Measurements from ENCODE around the gene TPX2. TPM values are rescaled to one million over a fixed set of nuclear protein-coding genes. Genes with fewer than 3 reads are reported as not detected.

Gene TPX2
- total RNA-seq, 5 donors from 2014 or later (not counting 1 experiment from before 2014, with no cell fraction given): 0.99 to 3.0 (median 1.4) TPM

DNA sequence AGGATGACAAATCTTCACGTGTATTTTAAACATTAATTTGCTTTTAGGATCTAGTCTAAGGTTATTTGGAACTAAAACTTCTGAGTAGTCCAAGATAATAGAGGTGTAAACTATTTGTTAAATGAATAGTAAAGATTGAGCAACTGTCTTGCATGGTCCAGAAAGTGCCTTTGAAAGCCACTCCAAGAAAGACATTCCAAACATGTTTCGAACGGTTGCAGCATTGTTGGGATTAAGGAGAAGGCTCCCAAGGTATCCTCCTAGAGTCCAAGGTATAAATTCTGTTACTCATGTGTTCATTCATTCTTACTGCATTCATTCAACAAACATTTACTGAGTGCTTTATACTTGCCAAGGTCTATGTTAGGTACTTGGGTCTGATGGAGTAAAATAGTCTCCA, 51.3 kb downstream of the TPX2 start:
- no peaks in the 10 kb centered on the region for H3K27me3 ChIP-seq (replicated peaks in 1 of 2; ENCODE audit: control insufficient read depth in 2 of 2, extremely low read depth in 1 of 2, insufficient read depth in 2 of 2, low read length in 1 of 2)
- CTCF ChIA-PET: no interaction called here
- no peaks in the 10 kb centered on the region for H3K36me3 ChIP-seq (ENCODE audit: control insufficient read depth in 2 of 2, extremely low read depth in 1 of 2, insufficient read depth in 1 of 2, low read length in 1 of 2)
- H3K9me3 ChIP-seq: no peaks in the 10 kb centered on the region
- H3K4me3 Mint-ChIP-seq: no peak overlapping the region
- ATAC-seq (replicated peaks in 1 of 4) (no peak), DNase-seq (no peak)
- H3K4me3 ChIP-seq (ENCODE audit: control insufficient read depth in 1 of 2, extremely low read depth in 1 of 2, low read length in 1 of 2): no peak overlapping the region
- H3K27ac ChIP-seq (ENCODE audit: low read length): no peak overlapping the region
- POLR2A ChIA-PET: no interaction called here
- no peaks in the 10 kb centered on the region for H3K36me3 Mint-ChIP-seq
- H3K27me3 Mint-ChIP-seq: no peaks in the 10 kb centered on the region
- WGBS (ENCODE audit: insufficient coverage): 100% methylated on average over 2 of the region's 3 CpGs
- no peaks in the 10 kb centered on the region for H3K4me1 ChIP-seq (ENCODE audit: control insufficient read depth in 1 of 2, extremely low read depth in 1 of 2, insufficient read depth in 2 of 2, low read length in 2 of 2)
- H3K27ac Mint-ChIP-seq: no peak overlapping the region
- no peaks in the 10 kb centered on the region for H3K4me1 Mint-ChIP-seq
- H3K9me3 Mint-ChIP-seq: no peaks in the 10 kb centered on the region

- no peak overlapping the region for H3K27ac Mint-ChIP-seq
- H3K4me3 ChIP-seq (ENCODE audit: control insufficient read depth in 1 of 2, extremely low read depth in 1 of 2, low read length in 1 of 2): no peak overlapping the region
- H3K4me1 Mint-ChIP-seq: no peaks in the 10 kb centered on the region
- ChIA-PET POLR2A (no interaction called here), CTCF (no interaction called here)
- no peaks in the 10 kb centered on the region for H3K4me1 ChIP-seq (ENCODE audit: control insufficient read depth in 1 of 2, extremely low read depth in 1 of 2, insufficient read depth in 2 of 2, low read length in 2 of 2)
- H3K27me3 ChIP-seq (replicated peaks in 1 of 2; ENCODE audit: control insufficient read depth in 2 of 2, extremely low read depth in 1 of 2, insufficient read depth in 2 of 2, low read length in 1 of 2): no peaks in the 10 kb centered on the region
- no peaks in the 10 kb centered on the region for H3K9me3 Mint-ChIP-seq
- H3K4me3 Mint-ChIP-seq: no peak overlapping the region
- no peaks in the 10 kb centered on the region for H3K9me3 ChIP-seq
- H3K36me3 ChIP-seq (ENCODE audit: control insufficient read depth in 2 of 2, extremely low read depth in 1 of 2, insufficient read depth in 1 of 2, low read length in 1 of 2): no peaks in the 10 kb centered on the region
- ATAC-seq (replicated peaks in 1 of 4) (no peak), DNase-seq (no peak)
- WGBS (ENCODE audit: insufficient coverage): 96% methylated on average over 3 of the region's 3 CpGs
- no peaks in the 10 kb centered on the region for H3K27me3 Mint-ChIP-seq
- no peaks in the 10 kb centered on the region for H3K36me3 Mint-ChIP-seq
- H3K27ac ChIP-seq (ENCODE audit: low read length): no peak overlapping the region
These were observed 58.3 kb downstream of the TPX2 start for GRCh38 chr20:31797364-31797763.

GRCh38 chr20:31801508-31801907, 62.4 kb downstream of the TPX2 start:
- no peak for ATAC-seq (replicated peaks in 1 of 4)
- peaks cover 13 to 17% (median 16%) of the 10 kb centered on the region in 3 donors for H3K4me1 Mint-ChIP-seq
- no peaks in the 10 kb centered on the region for H3K9me3 Mint-ChIP-seq
- CTCF ChIA-PET: no interaction called here
- no peak overlapping the region for H3K4me3 ChIP-seq (ENCODE audit: control insufficient read depth in 1 of 2, extremely low read depth in 1 of 2, low read length in 1 of 2)
- no peaks in the 10 kb centered on the region for H3K27me3 ChIP-seq (replicated peaks in 1 of 2; ENCODE audit: control insufficient read depth in 2 of 2, extremely low read depth in 1 of 2, insufficient read depth in 2 of 2, low read length in 1 of 2)
- no peaks in the 10 kb centered on the region for H3K9me3 ChIP-seq
- H3K27me3 Mint-ChIP-seq: no peaks in the 10 kb centered on the region
- DNase-seq: no peak
- H3K27ac Mint-ChIP-seq: no peak overlapping the region
- H3K4me3 Mint-ChIP-seq: no peak overlapping the region
- no peak overlapping the region for H3K27ac ChIP-seq (ENCODE audit: low read length)
- POLR2A ChIA-PET: no interaction called here
- H3K4me1 ChIP-seq (ENCODE audit: control insufficient read depth in 1 of 2, extremely low read depth in 1 of 2, insufficient read depth in 2 of 2, low read length in 2 of 2): peaks cover 4 to 11% of the 10 kb centered on the region in 2 experiments
- no peaks in the 10 kb centered on the region for H3K36me3 Mint-ChIP-seq
- no peaks in the 10 kb centered on the region for H3K36me3 ChIP-seq (ENCODE audit: control insufficient read depth in 2 of 2, extremely low read depth in 1 of 2, insufficient read depth in 1 of 2, low read length in 1 of 2)
- WGBS (ENCODE audit: insufficient coverage): 97% methylated on average over 6 of the region's 7 CpGs

DNA sequence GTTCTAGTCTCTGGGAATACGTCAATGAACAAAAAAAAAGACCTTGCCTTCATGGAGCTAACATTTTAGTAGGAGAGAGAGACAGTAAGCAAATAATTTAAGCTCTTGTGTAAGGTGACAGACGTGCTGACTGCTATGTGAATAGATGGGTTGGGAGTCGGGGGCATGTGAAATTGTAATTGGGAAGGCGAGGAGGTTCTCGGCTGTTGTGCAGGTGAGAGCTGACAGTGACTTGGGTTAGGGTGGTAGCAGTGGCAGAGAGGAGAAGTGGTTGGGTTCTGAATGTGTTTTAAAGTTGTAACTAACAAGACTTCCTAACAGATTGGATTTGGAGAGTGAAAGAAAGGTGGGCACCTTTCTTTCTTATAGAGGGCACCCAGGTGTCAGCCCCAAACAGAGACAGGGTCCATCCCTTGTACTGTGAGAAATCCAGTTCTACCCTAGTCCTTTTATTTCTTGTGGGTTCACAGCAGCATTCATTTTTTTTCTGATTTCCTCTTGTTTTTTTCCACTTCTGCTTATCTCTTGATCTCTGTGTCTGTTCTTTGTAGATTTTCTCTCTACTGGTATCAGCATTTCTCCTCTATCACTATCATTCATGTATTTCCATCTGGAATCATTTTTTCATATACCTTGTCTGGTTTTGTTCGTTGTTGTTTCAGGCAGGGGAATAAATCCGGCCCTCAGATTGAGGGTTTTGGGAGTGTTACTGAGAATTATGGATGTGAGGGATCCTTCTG, 64.6 kb downstream of the TPX2 start:
- POLR2A ChIA-PET: no interaction called here
- H3K4me3 Mint-ChIP-seq: peak overlapping the region in 1 of 3 donors; percentile 1

DNA sequence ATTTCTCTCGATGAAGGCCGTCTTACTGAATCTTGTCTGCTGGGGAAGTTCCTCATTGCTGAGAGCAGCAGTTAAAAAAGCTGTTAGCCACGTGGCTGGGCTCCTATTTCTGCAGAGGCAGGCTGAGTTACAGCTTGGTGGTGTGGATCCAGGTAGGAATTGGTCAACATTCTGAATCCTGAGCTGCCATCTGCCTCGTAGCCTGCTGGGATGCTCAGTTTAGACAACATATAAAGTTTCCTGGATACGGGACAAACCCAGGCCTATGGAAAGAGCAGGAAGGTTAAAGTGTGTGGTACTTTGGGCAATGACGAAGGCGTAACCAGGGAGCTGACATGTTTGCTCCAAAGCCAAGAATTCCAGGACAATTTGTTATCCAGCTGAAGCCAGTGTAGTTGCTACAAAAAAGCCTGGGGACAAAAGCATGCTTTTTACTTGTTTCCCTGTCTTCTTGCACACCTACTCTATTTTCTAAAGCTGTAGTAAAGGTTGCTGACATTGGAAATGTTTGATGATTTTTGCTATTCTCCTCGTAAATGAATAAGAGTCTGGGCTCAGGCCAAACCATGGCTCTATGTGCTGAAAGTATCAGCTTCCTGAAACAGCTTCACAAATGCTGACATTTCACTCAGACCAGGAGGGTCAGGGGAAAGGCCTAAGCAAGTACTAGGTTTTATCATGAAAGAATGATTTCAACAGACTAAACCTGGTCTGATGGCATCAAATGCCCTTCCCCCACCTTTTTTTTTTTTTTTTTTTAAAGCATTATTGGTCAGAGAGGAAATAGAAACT, 67.7 kb downstream of the TPX2 start:
- no peaks in the 10 kb centered on the region for H3K9me3 Mint-ChIP-seq
- Histone ChIP-seq H3K27me3 (replicated peaks in 1 of 2; ENCODE audit: control insufficient read depth in 2 of 2, extremely low read depth in 1 of 2, insufficient read depth in 2 of 2, low read length in 1 of 2) (no peaks in the 10 kb centered on the region), H3K27ac (ENCODE audit: low read length) (no peak overlapping the region), H3K9me3 (no peaks in the 10 kb centered on the region), H3K4me1 (ENCODE audit: control insufficient read depth in 1 of 2, extremely low read depth in 1 of 2, insufficient read depth in 2 of 2, low read length in 2 of 2) (peaks cover 4 to 11% of the 10 kb centered on the region in 2 experiments), H3K36me3 (ENCODE audit: control insufficient read depth in 2 of 2, extremely low read depth in 1 of 2, insufficient read depth in 1 of 2, low read length in 1 of 2) (no peaks in the 10 kb centered on the region), H3K4me3 (ENCODE audit: control insufficient read depth in 1 of 2, extremely low read depth in 1 of 2, low read length in 1 of 2) (no peak overlapping the region)
- H3K36me3 Mint-ChIP-seq: no peaks in the 10 kb centered on the region
- ATAC-seq (replicated peaks in 1 of 4): no peak
- no peaks in the 10 kb centered on the region for H3K27me3 Mint-ChIP-seq
- DNase-seq: no peak
- POLR2A ChIA-PET: no interaction called here
- peaks cover 13 to 17% (median 17%) of the 10 kb centered on the region in 3 donors for H3K4me1 Mint-ChIP-seq
- CTCF ChIA-PET: interaction anchor here in 1 of 2 donors (0.7 kb wide), 1 partner anchor 293 kb away, joined by 3 read pairs; the partner anchor contains the start of gene HM13
- H3K4me3 Mint-ChIP-seq: no peak overlapping the region
- no peak overlapping the region for H3K27ac Mint-ChIP-seq
- WGBS (ENCODE audit: insufficient coverage): 76% methylated on average over 5 of the region's 8 CpGs

More for the DNA sequence above, 64.6 kb downstream of the TPX2 start:
- DNase-seq (peak in 1 of 35 experiments; percentile 4), ATAC-seq (replicated peaks in 1 of 4) (no peak)
- no peak overlapping the region for H3K27ac Mint-ChIP-seq
- WGBS (ENCODE audit: insufficient coverage): 92% methylated on average over 3 of the region's 7 CpGs
- Histone ChIP-seq H3K4me1 (ENCODE audit: control insufficient read depth in 1 of 2, extremely low read depth in 1 of 2, insufficient read depth in 2 of 2, low read length in 2 of 2) (peaks cover 4 to 11% of the 10 kb centered on the region in 2 experiments), H3K4me3 (ENCODE audit: control insufficient read depth in 1 of 2, extremely low read depth in 1 of 2, low read length in 1 of 2) (no peak overlapping the region), H3K36me3 (ENCODE audit: control insufficient read depth in 2 of 2, extremely low read depth in 1 of 2, insufficient read depth in 1 of 2, low read length in 1 of 2) (no peaks in the 10 kb centered on the region), H3K9me3 (no peaks in the 10 kb centered on the region), H3K27me3 (replicated peaks in 1 of 2; ENCODE audit: control insufficient read depth in 2 of 2, extremely low read depth in 1 of 2, insufficient read depth in 2 of 2, low read length in 1 of 2) (no peaks in the 10 kb centered on the region), H3K27ac (ENCODE audit: low read length) (no peak overlapping the region)
- H3K27me3 Mint-ChIP-seq: no peaks in the 10 kb centered on the region
- H3K36me3 Mint-ChIP-seq: no peaks in the 10 kb centered on the region
- CTCF ChIA-PET: no interaction called here
- H3K9me3 Mint-ChIP-seq: no peaks in the 10 kb centered on the region
- H3K4me1 Mint-ChIP-seq: peaks cover 13 to 17% (median 17%) of the 10 kb centered on the region in 3 donors

DNA sequence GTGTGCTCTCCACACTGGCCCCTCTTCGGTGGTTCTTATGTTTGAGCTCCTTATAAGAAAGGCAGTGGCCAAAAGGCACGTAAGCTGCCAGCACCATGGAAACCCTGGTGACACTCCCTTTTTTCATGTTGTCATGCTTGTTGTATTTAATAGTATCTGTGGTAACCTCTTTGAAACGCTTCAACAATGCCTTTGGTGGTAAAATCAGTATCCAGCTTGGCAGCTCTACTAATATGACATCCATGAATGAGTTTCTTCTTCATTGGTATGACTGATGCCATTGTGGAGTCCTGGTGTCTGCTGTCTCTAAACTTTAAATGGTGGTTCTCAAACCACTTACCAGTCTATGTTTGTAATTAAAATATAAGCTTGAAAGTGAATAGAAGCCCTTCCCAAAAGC, 69.4 kb downstream of the TPX2 start:
- H3K27me3 ChIP-seq (replicated peaks in 1 of 2; ENCODE audit: control insufficient read depth in 2 of 2, extremely low read depth in 1 of 2, insufficient read depth in 2 of 2, low read length in 1 of 2): no peaks in the 10 kb centered on the region
- ChIA-PET POLR2A (no interaction called here), CTCF (interaction anchor here in 1 of 2 donors (1.7 kb wide), 1 partner anchor 15 kb away, joined by 4 read pairs; no protein-coding TSS in a partner anchor)
- no peak overlapping the region for H3K4me3 Mint-ChIP-seq
- no peaks in the 10 kb centered on the region for H3K36me3 ChIP-seq (ENCODE audit: control insufficient read depth in 2 of 2, extremely low read depth in 1 of 2, insufficient read depth in 1 of 2, low read length in 1 of 2)
- H3K27ac ChIP-seq (ENCODE audit: low read length): no peak overlapping the region
- ATAC-seq (replicated peaks in 1 of 4) (no peak), DNase-seq (no peak)
- H3K27me3 Mint-ChIP-seq: no peaks in the 10 kb centered on the region
- WGBS (ENCODE audit: insufficient coverage): no CpG with 5 or more reads among the region's 3 CpGs
- H3K27ac Mint-ChIP-seq: no peak overlapping the region
- H3K36me3 Mint-ChIP-seq: no peaks in the 10 kb centered on the region
- H3K9me3 ChIP-seq: no peaks in the 10 kb centered on the region
- no peaks in the 10 kb centered on the region for H3K9me3 Mint-ChIP-seq
- H3K4me1 ChIP-seq (ENCODE audit: control insufficient read depth in 1 of 2, extremely low read depth in 1 of 2, insufficient read depth in 2 of 2, low read length in 2 of 2): peaks cover 3 to 7% of the 10 kb centered on the region in 2 experiments
- peaks cover 10 to 14% (median 13%) of the 10 kb centered on the region in 3 donors for H3K4me1 Mint-ChIP-seq
- no peak overlapping the region for H3K4me3 ChIP-seq (ENCODE audit: control insufficient read depth in 1 of 2, extremely low read depth in 1 of 2, low read length in 1 of 2)

Data from T-cell (primary cell).